ENCODE results near the gene LMX1B.

Gene LMX1B

GRCh38 chr9:126734877-126735276, 121.1 kb downstream of the LMX1B start:
- in situ Hi-C loops (cut with MboI; ENCODE audit: low sequenced_read_pairs) = no loop called here

DNA sequence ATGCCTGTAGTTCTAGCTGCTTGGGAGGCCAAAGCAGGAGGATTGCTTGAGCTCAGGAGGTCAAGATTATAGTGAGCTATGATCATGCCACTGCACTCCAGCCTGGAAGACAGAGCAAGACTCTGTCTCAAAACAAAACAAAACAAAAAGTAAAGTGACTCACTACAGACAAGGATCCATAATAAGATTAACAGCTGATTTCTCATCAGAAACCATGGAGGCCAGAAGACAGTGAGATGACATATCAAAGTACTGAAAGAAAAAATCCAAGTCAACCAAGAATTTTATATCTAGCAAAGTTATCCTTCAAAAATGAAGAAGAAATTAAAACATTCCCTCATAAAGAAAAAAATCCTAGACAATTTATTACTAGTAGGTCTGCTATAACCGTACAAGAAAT, 121.8 kb downstream of the LMX1B start:
- in situ Hi-C loops (cut with MboI; ENCODE audit: low sequenced_read_pairs) = no loop called here

DNA sequence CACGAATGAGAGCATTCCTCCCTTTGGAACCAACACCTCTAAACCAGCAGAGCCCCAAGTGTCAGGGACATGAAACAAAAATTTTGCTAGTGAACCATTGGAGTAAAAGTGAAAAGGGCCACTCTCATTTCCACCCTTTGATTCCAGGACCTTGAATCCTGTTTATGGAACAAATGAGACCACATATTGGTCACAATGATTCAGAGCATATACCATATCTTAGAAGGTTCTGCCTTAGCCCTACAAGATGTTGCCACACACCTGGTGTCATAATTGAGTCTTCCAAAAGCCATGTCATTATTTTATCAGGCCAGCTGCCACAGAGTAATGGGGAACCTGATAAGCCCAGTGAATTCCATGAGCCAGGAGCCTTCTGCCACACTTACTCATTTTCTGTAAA, 124.8 kb downstream of the LMX1B start:
- in situ Hi-C loops (cut with MboI; ENCODE audit: low sequenced_read_pairs) = no loop called here

- in situ Hi-C loops (cut with MboI; ENCODE audit: low sequenced_read_pairs) = no loop called here
These were observed 129.3 kb downstream of the LMX1B start for GRCh38 chr9:126743041-126743440.

GRCh38 chr9:126745574-126746411, 132.1 kb downstream of the LMX1B start:
- in situ Hi-C loops (cut with MboI; ENCODE audit: low sequenced_read_pairs) = no loop called here
